HG03045 (cell line): ENCODE measurements around the gene PSMC6.

ENCODE experiments used
- ATAC-seq: cut with Tn5 transposase; IDR thresholded peaks from one replicate; pipeline ENCODE4 v1.9.1; 2021; ENCODE audit warnings: mild to moderate bottlenecking, moderate library complexity; ENCODE audit not compliant: unreplicated experiment

The PSMC6 gene

GRCh38 chr14:52706724-52707706 is at the start of gene PSMC6:
Gene PSMC6, plus strand, starts transcription at chr14:52707200. Its CDS starts 20 bp downstream, at chr14:52707220.
- peak; percentile 98 for ATAC-seq

GRCh38 chr14:52660325-52660724 is 46.7 kb upstream of the PSMC6 start:
- no peak for ATAC-seq

- ATAC-seq = no peak
Observed at GRCh38 chr14:52660832-52661231, 46.2 kb upstream of the PSMC6 start.

GRCh38 chr14:52661314-52661713 is 45.7 kb upstream of the PSMC6 start:
- no peak for ATAC-seq

GRCh38 chr14:52663850-52664249 is 43.1 kb upstream of the PSMC6 start:
- ATAC-seq = no peak

GRCh38 chr14:52678591-52678990 is 28.4 kb upstream of the PSMC6 start:
- ATAC-seq = no peak

GRCh38 chr14:52683985-52684520 is 22.9 kb upstream of the PSMC6 start:
- ATAC-seq = no peak

GRCh38 chr14:52686176-52686575 is 20.8 kb upstream of the PSMC6 start:
- no peak for ATAC-seq

GRCh38 chr14:52690983-52691760 is 15.8 kb upstream of the PSMC6 start:
- ATAC-seq = no peak

GRCh38 chr14:52692248-52692962 is 14.6 kb upstream of the PSMC6 start:
- ATAC-seq = no peak

- ATAC-seq = no peak
Observed at GRCh38 chr14:52693036-52693435, 14.0 kb upstream of the PSMC6 start.

- no peak for ATAC-seq
Observed at GRCh38 chr14:52693532-52693931, 13.5 kb upstream of the PSMC6 start.

GRCh38 chr14:52694761-52695480 is 12.1 kb upstream of the PSMC6 start:
- peak; percentile 59 for ATAC-seq

- peak; percentile 81 for ATAC-seq
Observed at GRCh38 chr14:52695481-52696091, 11.4 kb upstream of the PSMC6 start, which contains the start of gene ERO1A. Gene ERO1A, minus strand, starts transcription at chr14:52695558. Its CDS starts 77 bp downstream, at chr14:52695481.

- no peak for ATAC-seq
Observed at GRCh38 chr14:52700701-52701172, 6.3 kb upstream of the PSMC6 start.

GRCh38 chr14:52701223-52701622 is 5.8 kb upstream of the PSMC6 start:
- ATAC-seq = no peak

- ATAC-seq = no peak
Observed at GRCh38 chr14:52703225-52703624, 3.8 kb upstream of the PSMC6 start.

- ATAC-seq = no peak
Observed at GRCh38 chr14:52703664-52704063, 3.3 kb upstream of the PSMC6 start.

GRCh38 chr14:52706286-52706685 is 714 bp upstream of the PSMC6 start:
- ATAC-seq = no peak
